ENCODE data around the gene HLCS.
"Not testable (repeated sequence)": the region's sequence is repeated elsewhere in the genome, so short reads cannot be mapped to it uniquely, and the experiment has no call there.

DNA sequence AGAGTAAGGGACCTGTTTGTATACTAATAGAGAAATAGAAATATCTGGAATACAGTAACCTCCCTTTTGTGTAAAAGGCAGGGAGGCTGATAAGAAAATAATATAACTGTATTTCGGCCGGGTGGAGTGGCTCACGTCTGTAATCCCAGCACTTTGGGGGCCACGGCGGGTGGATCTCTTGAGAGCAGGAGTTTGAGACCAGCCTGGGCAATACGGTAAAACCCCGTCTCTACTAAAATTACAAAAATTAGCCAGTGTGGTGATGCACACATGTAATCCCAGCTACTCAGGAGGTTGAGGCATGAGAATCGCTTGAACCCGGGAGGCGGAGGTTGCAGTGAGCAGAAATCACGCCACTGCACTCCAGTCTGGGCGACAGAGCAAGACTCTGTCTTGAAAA, 28.8 kb upstream of the HLCS start:
- TF ChIP-seq, protein P1, sequence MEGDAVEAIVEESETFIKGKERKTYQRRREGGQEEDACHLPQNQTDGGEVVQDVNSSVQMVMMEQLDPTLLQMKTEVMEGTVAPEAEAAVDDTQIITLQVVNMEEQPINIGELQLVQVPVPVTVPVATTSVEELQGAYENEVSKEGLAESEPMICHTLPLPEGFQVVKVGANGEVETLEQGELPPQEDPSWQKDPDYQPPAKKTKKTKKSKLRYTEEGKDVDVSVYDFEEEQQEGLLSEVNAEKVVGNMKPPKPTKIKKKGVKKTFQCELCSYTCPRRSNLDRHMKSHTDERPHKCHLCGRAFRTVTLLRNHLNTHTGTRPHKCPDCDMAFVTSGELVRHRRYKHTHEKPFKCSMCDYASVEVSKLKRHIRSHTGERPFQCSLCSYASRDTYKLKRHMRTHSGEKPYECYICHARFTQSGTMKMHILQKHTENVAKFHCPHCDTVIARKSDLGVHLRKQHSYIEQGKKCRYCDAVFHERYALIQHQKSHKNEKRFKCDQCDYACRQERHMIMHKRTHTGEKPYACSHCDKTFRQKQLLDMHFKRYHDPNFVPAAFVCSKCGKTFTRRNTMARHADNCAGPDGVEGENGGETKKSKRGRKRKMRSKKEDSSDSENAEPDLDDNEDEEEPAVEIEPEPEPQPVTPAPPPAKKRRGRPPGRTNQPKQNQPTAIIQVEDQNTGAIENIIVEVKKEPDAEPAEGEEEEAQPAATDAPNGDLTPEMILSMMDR (IDR thresholded peaks at IDR 0.05) = not testable (repeated sequence)
- TF ChIP-seq POLR2AphosphoS5, POLR2A, EP300 (IDR thresholded peaks at IDR 0.05): not testable (repeated sequence)

Measured in sigmoid colon (tissue), 4 donors.